MM.1S (cell line): ENCODE measurements around the gene CETP.

ENCODE experiments used
- DNase-seq: peaks from one replicate; pipeline ENCODE4 v3.0.0-alpha.2; 2015
- H2AFZ ChIP-seq: fragments of 300-600 bp; sonication (generic); 2 replicates; pipeline ENCODE4 v1.6.0; 2016; ENCODE audit warnings: antibody characterized with exemption, low read length
- H3F3A ChIP-seq: fragments of 300-600 bp; sonication (generic); 2 replicates; pipeline ENCODE4 v1.6.1; 2016; ENCODE audit warnings: mild to moderate bottlenecking, antibody characterized with exemption, low read length, moderate library complexity, mixed read lengths; ENCODE audit not compliant: insufficient read depth
- H3K27ac ChIP-seq: fragments of 300-600 bp; sonication (generic); 2 replicates; pipeline ENCODE4 v1.5.1; 2016; ENCODE audit warnings: mild to moderate bottlenecking, low read length
- H3K27me3 ChIP-seq: fragments of 300-600 bp; sonication (generic); replicated peaks from 2 replicates; pipeline ENCODE4 v1.6.0; 2016; ENCODE audit warnings: low read length; ENCODE audit not compliant: insufficient read depth
- H3K36me3 ChIP-seq: fragments of 300-600 bp; sonication (generic); replicated peaks from 2 replicates; pipeline ENCODE4 v1.6.1; 2016; ENCODE audit warnings: mild to moderate bottlenecking, low read length, mixed read lengths; ENCODE audit not compliant: insufficient read depth
- H3K4me1 ChIP-seq: fragments of 300-600 bp; sonication (generic); 2 replicates; pipeline ENCODE4 v1.6.1; 2016; ENCODE audit warnings: low read length, mixed read lengths
- H3K4me2 ChIP-seq: fragments of 300-600 bp; sonication (generic); 2 replicates; pipeline ENCODE4 v1.6.0; 2016; ENCODE audit warnings: low read depth, low read length
- H3K4me3 ChIP-seq: fragments of 300-600 bp; sonication (generic); 2 replicates; pipeline ENCODE4 v1.5.1; 2016; ENCODE audit warnings: low read length, mixed read lengths
- H3K79me2 ChIP-seq: fragments of 300-600 bp; sonication (generic); 2 replicates; pipeline ENCODE4 v1.6.1; 2016; ENCODE audit warnings: mixed run types, low read length, mixed read lengths
- H3K9ac ChIP-seq: fragments of 300-600 bp; sonication (generic); 2 replicates; pipeline ENCODE4 v1.6.1; 2016; ENCODE audit warnings: low read length, mixed read lengths
- H3K9me2 ChIP-seq: fragments of 300-600 bp; sonication (generic); replicated peaks from 2 replicates; pipeline ENCODE4 v1.6.1; 2016; ENCODE audit warnings: mild to moderate bottlenecking, low read length, mixed read lengths; ENCODE audit not compliant: insufficient read depth
- H3K9me3 ChIP-seq: fragments of 300-600 bp; sonication (generic); replicated peaks from 2 replicates; pipeline ENCODE4 v1.6.1; 2016; ENCODE audit warnings: mild to moderate bottlenecking, low read length, mixed read lengths; ENCODE audit not compliant: insufficient read depth
- H4K20me1 ChIP-seq: fragments of 300-600 bp; sonication (generic); 2 replicates; pipeline ENCODE4 v1.6.1; 2016; ENCODE audit warnings: mild to moderate bottlenecking, low read length, moderate library complexity, mixed read lengths; ENCODE audit not compliant: insufficient read depth
- CTCF ChIP-seq: fragments of 300-600 bp; sonication (generic); IDR thresholded peaks from 2 replicates; pipeline ENCODE4 v1.5.1; 2016; ENCODE audit warnings: antibody characterized with exemption, low read length, mixed read lengths
- EZH2 ChIP-seq: fragments of 300-600 bp; sonication (generic); optimal IDR thresholded peaks from 2 replicates; pipeline ENCODE3; 2017; ENCODE audit warnings: low read depth, mild to moderate bottlenecking, antibody characterized with exemption, low read length, mixed read lengths
- EZH2phosphoT487 ChIP-seq: fragments of 300-600 bp; sonication (generic); IDR thresholded peaks from 2 replicates; pipeline ENCODE4 v1.6.1; 2018; ENCODE audit warnings: antibody characterized with exemption, low read length

CETP gene

GRCh38 chr16:57017251-57017650 lies 55.5 kb downstream of the CETP start:
- H3K4me2 ChIP-seq: no peak overlapping the region
- H4K20me1 ChIP-seq: no peaks in the 10 kb centered on the region
- no peaks in the 10 kb centered on the region for H3K9me3 ChIP-seq
- H3K9me2 ChIP-seq: no peaks in the 10 kb centered on the region
- H3K9ac ChIP-seq: no peak overlapping the region
- no peaks in the 10 kb centered on the region for H3K79me2 ChIP-seq
- no peak overlapping the region for H3K4me3 ChIP-seq
- no peak overlapping the region for H3K27ac ChIP-seq
- H3F3A ChIP-seq: peaks cover 10% of the 10 kb centered on the region
- no peaks in the 10 kb centered on the region for H3K27me3 ChIP-seq
- DNase-seq: no peak
- peaks cover 10% of the 10 kb centered on the region for H3K4me1 ChIP-seq
- H2AFZ ChIP-seq: no peak overlapping the region
- no peaks in the 10 kb centered on the region for H3K36me3 ChIP-seq
- TF ChIP-seq CTCF: no peak

GRCh38 chr16:57019746-57020145 lies 58.0 kb downstream of the CETP start:
- Histone ChIP-seq H3K4me3 (no peak overlapping the region), H3K9me3 (no peaks in the 10 kb centered on the region), H3K9me2 (no peaks in the 10 kb centered on the region), H3K27me3 (no peaks in the 10 kb centered on the region), H3K27ac (no peak overlapping the region), H3K9ac (no peak overlapping the region), H2AFZ (no peak overlapping the region), H3F3A (no peaks in the 10 kb centered on the region), H3K79me2 (no peaks in the 10 kb centered on the region), H3K36me3 (no peaks in the 10 kb centered on the region), H3K4me1 (peaks cover 3% of the 10 kb centered on the region; the same call in 1 of the 2 replicates), H3K4me2 (no peak overlapping the region), H4K20me1 (no peaks in the 10 kb centered on the region)
- no peak for DNase-seq
- TF ChIP-seq EZH2: no peak
- TF ChIP-seq EZH2phosphoT487: no peak
- no peak for TF ChIP-seq CTCF

- no peak for DNase-seq
- TF ChIP-seq EZH2phosphoT487: no peak
- TF ChIP-seq CTCF: no peak
- TF ChIP-seq EZH2: no peak
- Histone ChIP-seq H3K4me3 (no peak overlapping the region), H3K27me3 (no peaks in the 10 kb centered on the region), H4K20me1 (no peaks in the 10 kb centered on the region), H2AFZ (no peak overlapping the region), H3K27ac (no peak overlapping the region), H3K79me2 (no peaks in the 10 kb centered on the region), H3K4me1 (no peaks in the 10 kb centered on the region), H3F3A (no peaks in the 10 kb centered on the region), H3K9me2 (no peaks in the 10 kb centered on the region), H3K9ac (no peak overlapping the region), H3K4me2 (no peak overlapping the region), H3K36me3 (no peaks in the 10 kb centered on the region), H3K9me3 (no peaks in the 10 kb centered on the region)
These were observed 58.9 kb downstream of the CETP start for GRCh38 chr16:57020651-57021050.

- H2AFZ ChIP-seq: no peak overlapping the region
- no peaks in the 10 kb centered on the region for H3F3A ChIP-seq
- TF ChIP-seq CTCF (no peak), EZH2phosphoT487 (no peak), EZH2 (no peak)
- no peaks in the 10 kb centered on the region for H3K9me3 ChIP-seq
- no peaks in the 10 kb centered on the region for H3K79me2 ChIP-seq
- no peaks in the 10 kb centered on the region for H3K9me2 ChIP-seq
- H3K4me2 ChIP-seq: no peak overlapping the region
- H3K4me3 ChIP-seq: no peak overlapping the region
- no peaks in the 10 kb centered on the region for H3K27me3 ChIP-seq
- H3K9ac ChIP-seq: no peak overlapping the region
- H3K27ac ChIP-seq: no peak overlapping the region
- no peaks in the 10 kb centered on the region for H3K36me3 ChIP-seq
- no peaks in the 10 kb centered on the region for H3K4me1 ChIP-seq
- no peak for DNase-seq
- no peaks in the 10 kb centered on the region for H4K20me1 ChIP-seq
These were observed 60.0 kb downstream of the CETP start for GRCh38 chr16:57021757-57022156.
